ENCODE measurements around the gene LIMS2. TPM values are rescaled to one million over a fixed set of nuclear protein-coding genes. Genes with fewer than 3 reads are reported as not detected.
A peak's percentile ranks its signal among the peaks of the same experiment; 100 is the strongest.

The LIMS2 gene
- total RNA-seq, 6 donors from 2014 or later = 33.6 to 169 (median 109) TPM

DNA sequence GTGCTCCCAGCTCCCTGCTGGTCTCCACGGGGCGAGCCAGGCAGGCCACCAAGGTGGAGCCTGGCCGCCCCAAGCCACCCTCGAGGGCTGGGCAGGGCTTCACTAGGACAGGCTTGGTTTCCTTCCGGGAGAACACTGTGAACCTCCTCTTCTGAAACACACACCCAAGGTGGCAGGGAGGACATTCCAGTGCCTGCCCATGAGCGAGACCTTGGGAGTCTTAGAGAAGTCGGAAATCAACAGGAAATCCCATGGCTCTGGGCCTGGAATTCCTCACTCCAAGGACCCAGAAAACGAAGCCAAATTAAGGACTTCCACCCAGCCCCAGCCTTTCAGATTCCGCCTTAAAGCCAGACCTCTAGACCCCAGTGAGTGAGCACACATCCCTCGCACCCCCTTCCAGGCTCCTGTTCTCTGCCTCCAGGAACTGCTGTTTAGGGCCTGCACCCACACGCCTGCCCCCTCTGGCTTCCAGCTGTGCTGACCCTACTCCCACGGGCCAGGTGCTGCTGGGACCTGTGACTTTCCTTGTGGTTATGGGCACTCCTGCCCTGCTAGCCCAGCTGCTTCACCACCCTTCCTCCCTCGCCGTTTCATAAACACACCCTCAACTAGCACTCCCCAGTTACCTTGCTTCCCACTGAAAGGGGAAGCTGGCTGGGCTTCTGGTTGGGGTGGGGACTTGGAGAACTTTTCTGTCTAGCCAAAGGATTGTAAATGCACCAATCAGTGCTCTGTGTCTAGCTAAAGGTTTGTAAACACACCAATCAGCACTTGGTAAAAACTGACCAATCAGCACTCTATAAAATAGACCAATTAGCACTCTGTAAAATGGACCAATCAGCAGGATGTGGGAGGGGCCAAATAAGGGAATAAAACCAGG is 15.7 kb downstream of the LIMS2 start:
- DNase-seq (peak; percentile 59 to 69), ATAC-seq (ENCODE audit: low FRiP score in 2 of 2) (peak in 1 of 2 donors; percentile 64)
- peaks cover 67 to 82% (median 72%) of the 10 kb centered on the region in 4 donors for H3K4me1 ChIP-seq
- no peak overlapping the region for H3K4me3 ChIP-seq
- TF ChIP-seq, protein P1, sequence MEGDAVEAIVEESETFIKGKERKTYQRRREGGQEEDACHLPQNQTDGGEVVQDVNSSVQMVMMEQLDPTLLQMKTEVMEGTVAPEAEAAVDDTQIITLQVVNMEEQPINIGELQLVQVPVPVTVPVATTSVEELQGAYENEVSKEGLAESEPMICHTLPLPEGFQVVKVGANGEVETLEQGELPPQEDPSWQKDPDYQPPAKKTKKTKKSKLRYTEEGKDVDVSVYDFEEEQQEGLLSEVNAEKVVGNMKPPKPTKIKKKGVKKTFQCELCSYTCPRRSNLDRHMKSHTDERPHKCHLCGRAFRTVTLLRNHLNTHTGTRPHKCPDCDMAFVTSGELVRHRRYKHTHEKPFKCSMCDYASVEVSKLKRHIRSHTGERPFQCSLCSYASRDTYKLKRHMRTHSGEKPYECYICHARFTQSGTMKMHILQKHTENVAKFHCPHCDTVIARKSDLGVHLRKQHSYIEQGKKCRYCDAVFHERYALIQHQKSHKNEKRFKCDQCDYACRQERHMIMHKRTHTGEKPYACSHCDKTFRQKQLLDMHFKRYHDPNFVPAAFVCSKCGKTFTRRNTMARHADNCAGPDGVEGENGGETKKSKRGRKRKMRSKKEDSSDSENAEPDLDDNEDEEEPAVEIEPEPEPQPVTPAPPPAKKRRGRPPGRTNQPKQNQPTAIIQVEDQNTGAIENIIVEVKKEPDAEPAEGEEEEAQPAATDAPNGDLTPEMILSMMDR (IDR thresholded peaks at IDR 0.05) = peak in 1 of 6 experiments; percentile 22
- TF ChIP-seq POLR2AphosphoS5 (IDR thresholded peaks at IDR 0.05) = peak; percentile 90 to 91
- TF ChIP-seq POLR2A (IDR thresholded peaks at IDR 0.05) = peak in 1 of 4 donors; percentile 21
- peak in 3 of 4 donors; percentile 59 to 98 (median 97) for TF ChIP-seq EP300 (IDR thresholded peaks at IDR 0.05)
- 46 to 60% methylated on average over 9 to 14 of the region's 14 CpGs for WGBS, 2 donors
- peaks cover 0 to 41% (median 4%) of the 10 kb centered on the region in 4 donors for H3K36me3 ChIP-seq
- H3K27ac ChIP-seq = peak overlapping the region; percentile 84 to 96 (median 86)
- H3K9me3 ChIP-seq = no peaks in the 10 kb centered on the region
- peaks cover 0 to 6% (median under 1%) of the 10 kb centered on the region in 4 donors for H3K27me3 ChIP-seq

DNA sequence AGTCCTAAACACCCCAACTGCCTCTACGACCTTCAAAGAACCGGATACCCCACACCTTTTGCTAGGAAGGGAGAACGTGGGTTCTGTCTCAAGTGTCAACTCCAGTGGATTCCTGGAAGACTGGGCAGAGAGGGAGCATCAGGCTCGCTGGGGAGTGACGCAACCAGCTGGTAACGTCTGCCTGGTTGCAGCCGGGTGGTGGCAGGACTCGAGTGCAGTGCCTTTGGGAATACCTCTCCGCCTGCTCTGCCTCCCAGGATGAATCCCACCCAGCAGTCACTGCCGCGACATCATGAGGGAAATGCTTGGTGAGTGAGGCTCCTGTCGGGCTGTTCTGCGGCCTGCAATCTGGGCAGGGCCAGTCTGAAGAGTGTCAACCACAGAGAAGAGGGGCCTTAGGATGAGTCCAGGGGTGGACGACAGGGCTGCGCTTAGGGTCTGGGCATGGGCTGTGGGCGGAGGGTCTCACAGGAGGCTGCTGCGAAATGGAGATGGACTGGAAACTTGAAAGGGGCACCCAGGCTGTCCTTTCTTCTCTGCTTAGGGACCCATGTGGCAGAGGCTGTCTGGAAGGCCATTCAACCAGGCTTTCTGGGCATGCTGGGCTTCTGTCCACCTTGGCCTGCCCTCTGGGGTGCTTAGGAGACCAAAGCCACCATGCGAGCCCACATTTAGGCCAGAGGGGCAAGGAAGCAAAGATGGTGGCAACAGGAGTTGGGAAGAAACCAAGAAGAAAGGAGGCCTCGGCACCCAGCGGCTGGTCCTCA is 16.5 kb downstream of the LIMS2 start:
- H3K4me1 ChIP-seq = peaks cover 64 to 73% (median 69%) of the 10 kb centered on the region in 4 donors
- DNase-seq (peak in 1 of 2 donors; percentile 40), ATAC-seq (ENCODE audit: low FRiP score in 2 of 2) (no peak)
- no peak overlapping the region for H3K4me3 ChIP-seq
- H3K27me3 ChIP-seq = peaks cover 0 to under 1% (median under 1%) of the 10 kb centered on the region in 4 donors
- WGBS, 2 donors = 76 to 79% methylated on average over 18 to 20 of the region's 20 CpGs
- peaks cover 0 to 49% (median 10%) of the 10 kb centered on the region in 4 donors for H3K36me3 ChIP-seq
- H3K27ac ChIP-seq = peak overlapping the region; percentile 84 to 96 (median 85)
- TF ChIP-seq POLR2A (IDR thresholded peaks at IDR 0.05) (no peak), POLR2AphosphoS5 (IDR thresholded peaks at IDR 0.05) (no peak)
- TF ChIP-seq, protein P1 (IDR thresholded peaks at IDR 0.05) = peak in 1 of 6 experiments; percentile 23
- no peaks in the 10 kb centered on the region for H3K9me3 ChIP-seq

GRCh38 chr2:127658146-127658545 is 17.2 kb downstream of the LIMS2 start:
- Histone ChIP-seq H3K36me3 (peaks cover 0 to 55% (median 13%) of the 10 kb centered on the region in 4 donors), H3K27ac (peak overlapping the region; percentile 84 to 96 (median 85)), H3K27me3 (no peaks in the 10 kb centered on the region), H3K4me1 (peaks cover 58 to 67% (median 63%) of the 10 kb centered on the region in 4 donors), H3K4me3 (no peak overlapping the region), H3K9me3 (no peaks in the 10 kb centered on the region)
- TF ChIP-seq, protein P1 (IDR thresholded peaks at IDR 0.05) = no peak
- no peak for TF ChIP-seq EP300 (IDR thresholded peaks at IDR 0.05)
- no peak for TF ChIP-seq POLR2A (IDR thresholded peaks at IDR 0.05)
- no peak for TF ChIP-seq POLR2AphosphoS5 (IDR thresholded peaks at IDR 0.05)
- ATAC-seq (ENCODE audit: low FRiP score in 2 of 2) (no peak), DNase-seq (no peak)
- 85 to 89% methylated on average over 6 of the region's 6 CpGs for WGBS, 2 donors

DNA sequence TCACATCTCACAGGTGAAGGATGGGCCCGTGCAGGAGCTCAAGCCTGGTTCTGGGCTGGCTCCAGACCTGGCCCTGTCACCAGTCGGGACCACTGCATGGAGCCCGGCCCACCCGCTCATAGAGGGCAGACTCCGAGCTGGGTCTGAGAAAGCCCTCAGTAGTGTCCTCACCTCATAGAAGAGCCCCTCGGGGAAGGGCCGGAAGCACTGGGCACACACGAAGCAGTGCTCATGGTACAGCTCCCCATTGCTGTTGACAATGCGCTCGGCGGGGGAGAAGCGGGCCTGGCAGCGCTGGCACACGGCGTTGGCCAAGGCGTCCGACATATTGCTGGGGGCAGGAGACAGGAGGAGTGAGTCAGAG is 18.1 kb downstream of the LIMS2 start:
- ATAC-seq (ENCODE audit: low FRiP score in 2 of 2) = no peak
- H3K9me3 ChIP-seq = no peaks in the 10 kb centered on the region
- no peaks in the 10 kb centered on the region for H3K27me3 ChIP-seq
- H3K4me3 ChIP-seq = no peak overlapping the region
- H3K36me3 ChIP-seq = peaks cover 0 to 64% (median 14%) of the 10 kb centered on the region in 4 donors
- WGBS, 2 donors = 87 to 89% methylated on average over 10 to 15 of the region's 17 CpGs
- H3K4me1 ChIP-seq = peaks cover 52 to 65% (median 62%) of the 10 kb centered on the region in 4 donors
- DNase-seq = peak in 1 of 2 donors; percentile 77
- TF ChIP-seq EP300 (IDR thresholded peaks at IDR 0.05) = no peak
- no peak for TF ChIP-seq POLR2A (IDR thresholded peaks at IDR 0.05)
- TF ChIP-seq, protein P1 (IDR thresholded peaks at IDR 0.05) = no peak
- TF ChIP-seq POLR2AphosphoS5 (IDR thresholded peaks at IDR 0.05) = no peak
- H3K27ac ChIP-seq = peak overlapping the region; percentile 84 to 96 (median 85)

Data from upper lobe of left lung (tissue), 6 donors.